Pancreas (tissue), 10 donors: ENCODE data around the gene TLE2. TPM values are rescaled to one million over a fixed set of nuclear protein-coding genes. Genes with fewer than 3 reads are reported as not detected.
"Not testable (repeated sequence)": the region's sequence is repeated elsewhere in the genome, so short reads cannot be mapped to it uniquely, and the experiment has no call there.

Source experiments
- ATAC-seq, 4 donors: fragments of 200-7000 bp; cut with Tn5 transposase; one replicate each; pipeline versions ENCODE4 v1.8.0 to v1.9.1; 2020; ENCODE audit warnings: mild to moderate bottlenecking in 4 of 4, moderate library complexity in 4 of 4
- DNase-seq, 6 donors: peaks; one replicate each; pipeline ENCODE4 v3.0.0-alpha.2; 2020
- FAIRE-seq: peaks from 2 replicates; lab custom pipeline; 2012; peaks lifted over from hg19 to GRCh38; lab: Jason Lieb, UNC
- H3K27ac ChIP-seq, 4 donors: fragments of 200-600 bp; sonication (generic); 1 replicate in 3 of 4; 2 replicates in 1 of 4; pipeline versions ENCODE4 v1.5.0 to v1.8.0; 2020
- H3K27me3 ChIP-seq, 4 donors: fragments of 200-600 bp; one replicate each; pipeline ENCODE4 v1.8.0; 2021
- H3K36me3 ChIP-seq, 3 donors: fragments of 200-600 bp; sonication (generic) in 1 of 3; one replicate each; pipeline versions ENCODE4 v1.5.0 to v1.8.0; 2020 to 2021
- H3K4me1 ChIP-seq, 3 donors: fragments of 200-600 bp; one replicate each; pipeline ENCODE4 v1.8.0; 2021
- H3K4me3 ChIP-seq, 4 donors: fragments of 200-600 bp; sonication (generic) in 2 of 4; one replicate each; pipeline versions ENCODE4 v1.5.0 to v1.8.0; 2020 to 2021
- H3K9me3 ChIP-seq, 4 donors: fragments of 200-600 bp; one replicate each; pipeline ENCODE4 v1.8.0; 2021
- whole genome bisulfite sequencing, 2 donors: extraction: QIAGEN DNeasy Blood & Tissue Kit; methylation state at CpG; one replicate each; pipeline ENCODE4 v1.1.7; 2013; 5-methylcytosine and 5-hydroxymethylcytosine counted together
- intact Hi-C, 3 donors: fragments of 100-400 bp; cut with DNase I; formaldehyde crosslinking; loops; one replicate each; pipeline versions ENCODE4 v1.11.1 to v1.14.2; 2022
- polyA plus RNA-seq, 2 donors: library from polyadenylated mRNA; stranded (reverse); fragments of 200-250 nt; gene quantifications; one replicate each; pipeline ENCODE4 v1.2.3, GENCODE V29; 2013
- total RNA-seq, 6 donors: library from RNA; stranded (reverse); fragmentation: NEBNext Ultra II Directional in 4 of 6; extraction: Animal tissue kit (Norgen Biotek cat#: 25700) in 4 of 6; gene quantifications; one replicate each; pipeline versions ENCODE4 v1.2.1 to v1.2.4, GENCODE V29; 2021 to 2023
- TF ChIP-seq, protein P1 (sequence below), 4 donors: fragments of 200-600 bp; sonication (generic) in 3 of 4; IDR thresholded peaks; one replicate each; pipeline versions ENCODE4 v1.5.0 to v1.8.0; 2021; ENCODE audit warnings: antibody characterized with exemption in 4 of 4
- donor health status: healthy with polysubstance abuse.
- donor health status: DM: no; HTN: no; CAD: no; lungs with moderate emphysema.
- donor health status: DM: no; HTN: no; CAD: no.
- donor health status: control.
- donor health status: control.
- donor health status: Bipolar disorder and iron deficiency.
- donor health status: DM: yes; HTN: yes; CAD: no.
- donor health status: DM: no; HTN: no; CAD: no.
- donor health status: DM: no; HTN: no; CAD: no.
- donor health status: DM: yes; HTN: yes; CAD: no.

Gene TLE2
- total and polyA plus RNA-seq, 8 donors = 16.4 to 81.9 (median 23.3) TPM

DNA sequence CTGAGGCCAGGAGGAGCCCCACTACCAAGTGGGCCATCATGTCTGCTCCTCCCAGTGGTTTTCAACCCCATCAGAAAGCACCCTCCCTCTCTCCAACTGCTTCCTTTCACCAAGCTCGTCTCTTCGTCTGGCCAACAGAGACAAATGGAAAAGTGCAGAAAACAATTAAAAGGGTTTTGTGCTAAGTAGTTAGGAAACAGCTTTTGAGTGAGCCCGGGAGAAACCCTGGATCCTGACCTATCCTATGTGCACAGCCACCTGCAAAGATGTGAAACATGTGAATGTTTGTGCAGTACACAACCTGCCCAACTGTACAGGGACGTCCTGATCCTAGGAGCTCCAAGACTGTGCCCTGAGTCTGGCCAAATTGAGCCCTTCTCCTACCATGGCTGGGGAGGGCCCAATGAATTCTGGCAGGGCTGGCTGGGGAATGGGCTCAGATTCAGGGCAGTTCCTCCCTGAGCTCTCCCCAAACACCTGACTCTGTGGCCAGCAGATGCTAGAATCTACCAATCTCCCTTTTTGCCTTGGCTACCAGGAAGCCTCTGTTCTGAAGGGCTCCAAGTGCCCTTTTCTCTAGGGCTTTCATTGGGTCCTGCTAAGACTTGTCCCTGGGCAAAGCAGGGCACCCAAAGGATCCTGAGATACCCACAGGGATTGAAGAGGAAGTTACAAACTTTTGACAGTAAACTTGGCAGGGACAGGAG, 25.3 kb upstream of the TLE2 start:
- Histone ChIP-seq H3K4me1 (peaks cover 27 to 43% (median 34%) of the 10 kb centered on the region in 3 donors), H3K27me3 (no peaks in the 10 kb centered on the region), H3K9me3 (no peaks in the 10 kb centered on the region), H3K36me3 (peaks cover 0 to 13% (median 10%) of the 10 kb centered on the region in 3 donors), H3K27ac (peak overlapping the region in 2 of 4 donors; percentile 12 to 80), H3K4me3 (no peak overlapping the region)
- 63 to 73% methylated on average over 4 of the region's 4 CpGs for WGBS, 2 donors
- intact Hi-C loops = no loop called here
- DNase-seq (no peak), FAIRE-seq (no peak), ATAC-seq (no peak)
- TF ChIP-seq, protein P1, sequence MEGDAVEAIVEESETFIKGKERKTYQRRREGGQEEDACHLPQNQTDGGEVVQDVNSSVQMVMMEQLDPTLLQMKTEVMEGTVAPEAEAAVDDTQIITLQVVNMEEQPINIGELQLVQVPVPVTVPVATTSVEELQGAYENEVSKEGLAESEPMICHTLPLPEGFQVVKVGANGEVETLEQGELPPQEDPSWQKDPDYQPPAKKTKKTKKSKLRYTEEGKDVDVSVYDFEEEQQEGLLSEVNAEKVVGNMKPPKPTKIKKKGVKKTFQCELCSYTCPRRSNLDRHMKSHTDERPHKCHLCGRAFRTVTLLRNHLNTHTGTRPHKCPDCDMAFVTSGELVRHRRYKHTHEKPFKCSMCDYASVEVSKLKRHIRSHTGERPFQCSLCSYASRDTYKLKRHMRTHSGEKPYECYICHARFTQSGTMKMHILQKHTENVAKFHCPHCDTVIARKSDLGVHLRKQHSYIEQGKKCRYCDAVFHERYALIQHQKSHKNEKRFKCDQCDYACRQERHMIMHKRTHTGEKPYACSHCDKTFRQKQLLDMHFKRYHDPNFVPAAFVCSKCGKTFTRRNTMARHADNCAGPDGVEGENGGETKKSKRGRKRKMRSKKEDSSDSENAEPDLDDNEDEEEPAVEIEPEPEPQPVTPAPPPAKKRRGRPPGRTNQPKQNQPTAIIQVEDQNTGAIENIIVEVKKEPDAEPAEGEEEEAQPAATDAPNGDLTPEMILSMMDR (IDR thresholded peaks at IDR 0.05) = no peak

DNA sequence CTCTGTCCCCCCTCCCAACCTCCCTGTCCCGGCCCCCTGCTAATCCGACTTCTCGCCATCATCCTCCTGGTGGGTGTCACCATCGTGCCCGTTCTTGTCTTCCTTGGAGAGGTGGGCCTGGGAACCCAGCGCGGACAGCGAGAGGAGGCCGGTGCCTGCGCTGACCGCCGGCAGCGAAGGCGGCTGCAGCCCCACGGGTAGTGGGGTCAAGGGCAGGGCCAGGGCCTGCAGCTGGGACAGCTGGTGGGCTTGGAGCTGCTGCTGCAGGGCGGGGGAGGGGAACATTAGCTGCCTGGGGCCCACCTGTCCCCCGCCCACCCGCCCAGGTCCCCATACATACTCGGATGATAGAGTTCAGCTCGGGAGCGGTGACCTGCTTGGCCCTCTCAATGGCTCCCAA, 24.7 kb upstream of the TLE2 start:
- no peak for ATAC-seq
- TF ChIP-seq, protein P1 (IDR thresholded peaks at IDR 0.05) = no peak
- no peak overlapping the region for H3K27ac ChIP-seq
- intact Hi-C loops = no loop called here
- no peak for DNase-seq
- no peaks in the 10 kb centered on the region for H3K27me3 ChIP-seq
- peaks cover 0 to 13% (median 9%) of the 10 kb centered on the region in 3 donors for H3K36me3 ChIP-seq
- H3K9me3 ChIP-seq = no peaks in the 10 kb centered on the region
- no peak overlapping the region for H3K4me3 ChIP-seq
- FAIRE-seq = no peak
- 83 to 88% methylated on average over 20 to 21 of the region's 21 CpGs for WGBS, 2 donors
- H3K4me1 ChIP-seq = peaks cover 27 to 37% (median 33%) of the 10 kb centered on the region in 3 donors

DNA sequence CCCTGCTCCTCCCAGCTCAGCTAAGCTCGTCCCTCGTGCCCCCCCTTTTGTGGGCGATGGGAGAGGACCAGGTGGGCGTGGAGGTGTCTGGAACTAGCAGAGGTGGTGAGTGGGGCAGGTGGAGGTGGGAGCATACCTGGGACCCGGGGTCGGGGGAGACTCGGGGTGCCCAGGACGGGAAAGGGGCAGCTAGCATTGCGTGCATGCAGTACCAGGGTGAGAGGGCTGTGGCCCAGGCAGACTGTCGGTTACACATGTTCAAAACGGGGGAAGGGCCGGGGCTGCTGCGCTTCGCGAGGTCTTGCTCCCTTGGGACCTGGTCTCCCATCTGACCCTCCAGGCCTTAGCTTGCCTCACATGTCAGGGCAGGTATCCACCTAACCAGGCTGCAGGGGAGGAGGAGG, 24.1 kb upstream of the TLE2 start:
- intact Hi-C loops = no loop called here
- no peak for FAIRE-seq
- H3K27ac ChIP-seq = no peak overlapping the region
- H3K4me1 ChIP-seq = peaks cover 23 to 31% (median 27%) of the 10 kb centered on the region in 3 donors
- TF ChIP-seq, protein P1 (IDR thresholded peaks at IDR 0.05) = no peak
- no peaks in the 10 kb centered on the region for H3K27me3 ChIP-seq
- H3K36me3 ChIP-seq = peaks cover 0 to 13% (median 7%) of the 10 kb centered on the region in 3 donors
- 71 to 73% methylated on average over 14 to 15 of the region's 15 CpGs for WGBS, 2 donors
- H3K4me3 ChIP-seq = no peak overlapping the region
- ATAC-seq = no peak
- DNase-seq = peak in 1 of 6 donors; percentile 79
- H3K9me3 ChIP-seq = no peaks in the 10 kb centered on the region

DNA sequence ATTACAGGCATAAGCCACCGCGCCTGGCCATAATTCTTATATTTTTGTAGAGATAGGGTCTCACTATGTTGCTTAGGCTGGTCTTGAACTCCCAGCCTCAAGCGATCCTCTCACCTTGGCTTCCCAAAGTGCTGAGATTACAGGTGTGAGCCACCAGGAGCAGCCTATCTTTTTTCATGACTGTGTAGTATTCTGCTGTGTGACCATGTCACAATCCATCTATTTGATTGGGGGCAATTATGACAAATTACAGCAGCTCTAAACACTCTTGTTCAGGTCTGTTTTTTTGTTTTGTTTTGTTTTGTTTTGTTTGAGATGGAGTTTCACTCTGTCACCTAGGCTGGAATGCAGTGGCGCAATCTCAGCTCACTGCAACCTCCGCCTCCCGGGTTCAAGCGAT, 20.9 kb upstream of the TLE2 start:
- H3K9me3 ChIP-seq, ATAC-seq, DNase-seq, FAIRE-seq, H3K27ac ChIP-seq, intact Hi-C loops, H3K27me3 ChIP-seq, H3K4me1 ChIP-seq, H3K4me3 ChIP-seq, H3K36me3 ChIP-seq: not testable (repeated sequence)
- WGBS, 2 donors = 96 to 97% methylated on average over 7 of the region's 7 CpGs

DNA sequence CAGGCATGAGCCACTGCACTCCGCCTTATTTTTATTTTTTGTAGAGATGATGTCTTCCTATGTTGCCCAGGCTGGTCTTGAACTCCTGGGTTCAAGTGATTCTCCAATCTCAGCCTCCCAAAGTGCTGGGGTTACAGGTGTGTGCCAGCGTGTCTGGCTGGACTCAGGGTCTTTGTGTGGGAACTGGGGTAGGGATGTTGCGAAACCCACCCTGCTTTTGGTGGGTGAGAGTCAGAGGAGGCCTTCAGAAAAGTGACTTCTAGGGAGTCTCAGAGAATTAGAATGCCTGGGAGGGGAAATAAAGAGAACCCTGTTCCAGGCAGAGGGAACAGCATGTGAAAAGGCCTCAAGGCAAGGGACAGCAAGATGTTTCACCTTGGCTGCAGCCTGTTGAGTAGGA, 20.0 kb upstream of the TLE2 start:
- H3K4me1 ChIP-seq = peaks cover 0 to 3% (median 0%) of the 10 kb centered on the region in 3 donors
- H3K4me3 ChIP-seq = no peak overlapping the region
- intact Hi-C loops = no loop called here
- peaks cover 0 to 5% (median 0%) of the 10 kb centered on the region in 3 donors for H3K36me3 ChIP-seq
- FAIRE-seq (no peak), ATAC-seq (no peak), DNase-seq (no peak)
- no peaks in the 10 kb centered on the region for H3K27me3 ChIP-seq
- TF ChIP-seq, protein P1 (IDR thresholded peaks at IDR 0.05) = no peak
- 95 to 97% methylated on average over 3 of the region's 3 CpGs for WGBS, 2 donors
- no peaks in the 10 kb centered on the region for H3K9me3 ChIP-seq
- no peak overlapping the region for H3K27ac ChIP-seq
